HEK293 (cell line): ENCODE data around the gene MGMT.

Source experiments
- CTCF ChIA-PET: fragments of 350-600 bp; formaldehyde crosslinking; extraction: SDS; loops from one replicate; lab custom pipeline; 2021; ENCODE audit warnings: antibody characterized with exemption; lab: Yijun Ruan, JAX
- POLR2A ChIA-PET: fragments of 300-600 bp; formaldehyde crosslinking; extraction: SDS; loops from one replicate; lab custom pipeline; 2020; ENCODE audit warnings: antibody characterized with exemption, inconsistent platforms; lab: Yijun Ruan, JAX
- H3K27ac ChIP-seq: fragments of 200-500 bp; sonication (Bioruptor generic); 2 replicates; pipeline ENCODE4 v1.5.1; 2014; ENCODE audit warnings: low read depth, low read length, control low read depth, inconsistent platforms; ENCODE audit errors: extremely low read depth
- H3K36me3 ChIP-seq, 2 experiments: fragments of 200-500 bp in 1 of 2; sonication (Bioruptor generic) in 1 of 2; 1 replicate in 1 of 2; 2 replicates in 1 of 2; pipeline ENCODE4 v1.5.1; 2014 to 2017; ENCODE audit warnings: inconsistent platforms in 2 of 2, low read length in 2 of 2; ENCODE audit not compliant: control insufficient read depth in 2 of 2, insufficient read depth in 1 of 2
- H3K4me1 ChIP-seq: fragments of 200-500 bp; sonication (Bioruptor generic); 2 replicates; pipeline ENCODE4 v1.5.1; 2014; ENCODE audit warnings: mild to moderate bottlenecking, low read length, inconsistent platforms; ENCODE audit not compliant: control insufficient read depth, insufficient read depth
- H3K4me3 ChIP-seq: 2 replicates; pipeline ENCODE4 v1.5.1; 2011; ENCODE audit warnings: low read depth, mild to moderate bottlenecking, control low read depth, low read length, moderate library complexity
- H3K9me3 ChIP-seq: fragments of 200-500 bp; sonication (Bioruptor generic); 2 replicates; pipeline ENCODE4 v1.5.1; 2014; ENCODE audit warnings: low read depth, low read length, inconsistent platforms; ENCODE audit not compliant: control insufficient read depth, insufficient read depth
- GLIS1 ChIP-seq: fragments of 450-650 bp; formaldehyde crosslinking; IDR thresholded peaks from 2 replicates; pipeline ENCODE4 v1.5.1; 2016; ENCODE audit warnings: missing biosample characterization, missing genetic modification characterization
- HOXC10 ChIP-seq: sonication (generic); formaldehyde crosslinking; IDR thresholded peaks from 2 replicates; pipeline ENCODE4 v1.8.1; 2023; ENCODE audit warnings: mild to moderate bottlenecking, missing genetic modification reagents
- IKZF3 ChIP-seq: fragments of 450-650 bp; IDR thresholded peaks from 2 replicates; pipeline ENCODE4 v1.5.0; 2018; ENCODE audit warnings: missing biosample characterization, mild to moderate bottlenecking, missing genetic modification characterization, moderate library complexity
- SP2 ChIP-seq: fragments of 450-650 bp; formaldehyde crosslinking; IDR thresholded peaks from 2 replicates; pipeline ENCODE4 v1.5.1; 2016; ENCODE audit warnings: missing biosample characterization, missing genetic modification characterization
- TCF7L2 ChIP-seq: IDR thresholded peaks from 2 replicates; pipeline ENCODE4 v1.6.1; 2011; ENCODE audit warnings: low read depth, mild to moderate bottlenecking, inconsistent platforms, low read length, moderate library complexity, borderline replicate concordance
- YY1 ChIP-seq: fragments of 450-650 bp; formaldehyde crosslinking; IDR thresholded peaks from 2 replicates; pipeline ENCODE4 v1.5.1; 2018; ENCODE audit warnings: missing biosample characterization, missing genetic modification characterization
- ZFP3 ChIP-seq: fragments of 450-650 bp; formaldehyde crosslinking; IDR thresholded peaks from 2 replicates; pipeline ENCODE4 v1.5.1; 2016; ENCODE audit warnings: low read depth, missing biosample characterization, missing genetic modification characterization
- ZNF121 ChIP-seq: fragments of 450-650 bp; formaldehyde crosslinking; IDR thresholded peaks from 2 replicates; pipeline ENCODE4 v1.5.1; 2016; ENCODE audit warnings: missing biosample characterization, missing genetic modification characterization
- ZNF132 ChIP-seq: fragments of 450-650 bp; formaldehyde crosslinking; IDR thresholded peaks from 2 replicates; pipeline ENCODE4 v1.5.1; 2017; ENCODE audit warnings: missing biosample characterization, missing genetic modification characterization, borderline replicate concordance
- ZNF138 ChIP-seq: fragments of 450-650 bp; formaldehyde crosslinking; IDR thresholded peaks from 2 replicates; pipeline ENCODE4 v1.5.1; 2016; ENCODE audit warnings: missing biosample characterization, missing genetic modification characterization, borderline replicate concordance
- ZNF174 ChIP-seq: fragments of 450-650 bp; formaldehyde crosslinking; IDR thresholded peaks from 2 replicates; pipeline ENCODE4 v1.5.0; 2017; ENCODE audit warnings: missing biosample characterization, mild to moderate bottlenecking, missing genetic modification characterization
- ZNF19 ChIP-seq: fragments of 450-650 bp; formaldehyde crosslinking; IDR thresholded peaks from 2 replicates; pipeline ENCODE4; 2016; ENCODE audit warnings: missing biosample characterization, missing genetic modification characterization, low read depth
- ZNF2 ChIP-seq: fragments of 450-650 bp; formaldehyde crosslinking; IDR thresholded peaks from 2 replicates; pipeline ENCODE4 v1.5.1; 2016; ENCODE audit warnings: missing biosample characterization, missing genetic modification characterization
- ZNF426 ChIP-seq: fragments of 450-650 bp; formaldehyde crosslinking; IDR thresholded peaks from 2 replicates; pipeline ENCODE4 v1.5.1; 2017; ENCODE audit warnings: missing biosample characterization, missing genetic modification characterization, mild to moderate bottlenecking, inconsistent platforms, moderate library complexity
- ZNF501 ChIP-seq: fragments of 450-650 bp; formaldehyde crosslinking; IDR thresholded peaks from 2 replicates; pipeline ENCODE4 v1.5.1; 2016; ENCODE audit warnings: missing biosample characterization, missing genetic modification characterization
- ZNF544 ChIP-seq: fragments of 450-650 bp; formaldehyde crosslinking; IDR thresholded peaks from 2 replicates; pipeline ENCODE4 v1.5.0; 2017; ENCODE audit warnings: missing biosample characterization, missing genetic modification characterization
- ZNF555 ChIP-seq: fragments of 450-650 bp; formaldehyde crosslinking; conservative IDR thresholded peaks from 2 replicates; pipeline ENCODE4 v1.5.1; 2017; ENCODE audit warnings: missing biosample characterization, mild to moderate bottlenecking, missing genetic modification characterization, inconsistent platforms
- ZNF585B ChIP-seq: fragments of 450-650 bp; formaldehyde crosslinking; IDR thresholded peaks from 2 replicates; pipeline ENCODE4 v1.5.1; 2016; ENCODE audit warnings: missing biosample characterization, missing genetic modification characterization
- ZNF600 ChIP-seq: fragments of 450-650 bp; formaldehyde crosslinking; IDR thresholded peaks from 2 replicates; pipeline ENCODE4 v1.5.1; 2016; ENCODE audit warnings: missing biosample characterization, missing genetic modification characterization
- ZNF626 ChIP-seq: fragments of 450-650 bp; sonication (Bioruptor Pico); formaldehyde crosslinking; IDR thresholded peaks from 2 replicates; pipeline ENCODE4 v1.5.1; 2018; ENCODE audit warnings: missing biosample characterization, missing genetic modification characterization, inconsistent platforms
- ZSCAN23 ChIP-seq: fragments of 450-650 bp; formaldehyde crosslinking; IDR thresholded peaks from 2 replicates; pipeline ENCODE4 v1.5.1; 2016; ENCODE audit warnings: missing biosample characterization, missing genetic modification characterization
- TF ChIP-seq, protein P1 (sequence below): fragments of 450-650 bp; formaldehyde crosslinking; IDR thresholded peaks from 2 replicates; pipeline ENCODE4 v1.5.1; 2016; ENCODE audit warnings: missing biosample characterization, missing genetic modification characterization
- TF ChIP-seq, protein P2 (sequence below): fragments of 450-650 bp; formaldehyde crosslinking; IDR thresholded peaks from 2 replicates; pipeline ENCODE4 v1.5.1; 2016; ENCODE audit warnings: missing biosample characterization, missing genetic modification characterization
- TF ChIP-seq, protein P3 (sequence below): fragments of 450-650 bp; formaldehyde crosslinking; IDR thresholded peaks from 2 replicates; pipeline ENCODE4 v1.5.1; 2016; ENCODE audit warnings: missing biosample characterization, missing genetic modification characterization
- TF ChIP-seq, protein P4 (sequence below): fragments of 450-650 bp; formaldehyde crosslinking; IDR thresholded peaks from 2 replicates; pipeline ENCODE4 v1.5.1; 2016; ENCODE audit warnings: missing biosample characterization, missing genetic modification characterization
- TF ChIP-seq, protein P5 (sequence below): fragments of 450-650 bp; formaldehyde crosslinking; IDR thresholded peaks from 2 replicates; pipeline ENCODE4 v1.5.1; 2016; ENCODE audit warnings: missing biosample characterization, missing genetic modification characterization

MGMT gene

DNA sequence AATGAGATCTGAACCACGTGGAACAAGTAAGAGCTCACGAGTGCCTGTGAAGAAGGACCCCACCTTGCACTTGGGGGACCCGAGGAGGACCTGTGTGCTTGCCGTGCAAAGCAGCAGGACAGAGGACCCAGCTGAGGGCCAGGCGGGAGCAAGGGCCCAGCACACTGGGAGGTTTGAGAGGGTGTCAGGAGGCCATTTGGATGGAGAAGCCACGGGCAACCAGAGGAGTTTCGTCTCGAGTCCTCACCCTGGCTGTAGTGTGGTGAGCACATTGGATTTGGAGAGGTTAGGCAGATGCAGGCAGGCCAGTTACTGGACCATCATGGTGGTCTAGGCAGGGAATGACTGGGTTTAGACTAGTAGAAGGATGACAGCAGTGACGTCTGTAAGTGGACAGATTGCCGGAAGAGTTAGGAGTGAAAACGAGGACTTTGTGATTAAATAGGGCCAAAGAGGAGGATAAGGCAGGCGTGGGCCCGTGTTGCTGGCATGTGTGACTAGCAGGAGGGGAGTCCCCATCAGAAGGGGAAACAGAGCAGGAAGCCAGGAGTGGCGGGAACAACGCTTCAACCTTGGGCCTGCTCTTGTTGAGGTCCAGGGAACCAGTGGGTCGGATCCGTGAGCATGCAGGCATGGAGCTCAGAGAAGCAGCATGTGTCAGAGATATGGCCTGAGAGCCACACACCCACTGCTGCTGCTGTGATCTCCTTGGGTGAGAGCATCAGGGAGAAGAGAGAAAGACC lies 208.2 kb downstream of the MGMT start:
- H3K4me3 ChIP-seq: no peak overlapping the region
- CTCF ChIA-PET: no interaction called here
- no peak for TF ChIP-seq HOXC10 (CRISPR knock-in tag)
- TF ChIP-seq, protein P1, sequence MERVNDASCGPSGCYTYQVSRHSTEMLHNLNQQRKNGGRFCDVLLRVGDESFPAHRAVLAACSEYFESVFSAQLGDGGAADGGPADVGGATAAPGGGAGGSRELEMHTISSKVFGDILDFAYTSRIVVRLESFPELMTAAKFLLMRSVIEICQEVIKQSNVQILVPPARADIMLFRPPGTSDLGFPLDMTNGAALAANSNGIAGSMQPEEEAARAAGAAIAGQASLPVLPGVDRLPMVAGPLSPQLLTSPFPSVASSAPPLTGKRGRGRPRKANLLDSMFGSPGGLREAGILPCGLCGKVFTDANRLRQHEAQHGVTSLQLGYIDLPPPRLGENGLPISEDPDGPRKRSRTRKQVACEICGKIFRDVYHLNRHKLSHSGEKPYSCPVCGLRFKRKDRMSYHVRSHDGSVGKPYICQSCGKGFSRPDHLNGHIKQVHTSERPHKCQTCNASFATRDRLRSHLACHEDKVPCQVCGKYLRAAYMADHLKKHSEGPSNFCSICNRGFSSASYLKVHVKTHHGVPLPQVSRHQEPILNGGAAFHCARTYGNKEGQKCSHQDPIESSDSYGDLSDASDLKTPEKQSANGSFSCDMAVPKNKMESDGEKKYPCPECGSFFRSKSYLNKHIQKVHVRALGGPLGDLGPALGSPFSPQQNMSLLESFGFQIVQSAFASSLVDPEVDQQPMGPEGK (tag by site-specific recombination): no peak
- H3K9me3 ChIP-seq: no peaks in the 10 kb centered on the region
- no peaks in the 10 kb centered on the region for H3K4me1 ChIP-seq
- no peak overlapping the region for H3K27ac ChIP-seq
- H3K36me3 ChIP-seq: no peaks in the 10 kb centered on the region
- POLR2A ChIA-PET: no interaction called here

- H3K27ac ChIP-seq: no peak overlapping the region
- CTCF ChIA-PET: no interaction called here
- H3K36me3 ChIP-seq: no peaks in the 10 kb centered on the region
- no peaks in the 10 kb centered on the region for H3K9me3 ChIP-seq
- H3K4me3 ChIP-seq: no peak overlapping the region
- H3K4me1 ChIP-seq: no peaks in the 10 kb centered on the region
- TF ChIP-seq ZNF2 (tag by site-specific recombination) (no peak), ZNF501 (tag by site-specific recombination) (no peak), ZNF555 (no peak), ZNF585B (tag by site-specific recombination) (no peak), ZNF544 (tag by site-specific recombination) (no peak), IKZF3 (tag by site-specific recombination) (no peak), ZNF626 (no peak), ZNF426 (tag by site-specific recombination) (no peak), ZNF19 (tag by site-specific recombination) (no peak), ZNF132 (tag by site-specific recombination) (no peak), GLIS1 (no peak), ZSCAN23 (tag by site-specific recombination) (no peak)
- TF ChIP-seq, protein P2, sequence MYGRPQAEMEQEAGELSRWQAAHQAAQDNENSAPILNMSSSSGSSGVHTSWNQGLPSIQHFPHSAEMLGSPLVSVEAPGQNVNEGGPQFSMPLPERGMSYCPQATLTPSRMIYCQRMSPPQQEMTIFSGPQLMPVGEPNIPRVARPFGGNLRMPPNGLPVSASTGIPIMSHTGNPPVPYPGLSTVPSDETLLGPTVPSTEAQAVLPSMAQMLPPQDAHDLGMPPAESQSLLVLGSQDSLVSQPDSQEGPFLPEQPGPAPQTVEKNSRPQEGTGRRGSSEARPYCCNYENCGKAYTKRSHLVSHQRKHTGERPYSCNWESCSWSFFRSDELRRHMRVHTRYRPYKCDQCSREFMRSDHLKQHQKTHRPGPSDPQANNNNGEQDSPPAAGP (tag by site-specific recombination): no peak
- TF ChIP-seq, protein P3, sequence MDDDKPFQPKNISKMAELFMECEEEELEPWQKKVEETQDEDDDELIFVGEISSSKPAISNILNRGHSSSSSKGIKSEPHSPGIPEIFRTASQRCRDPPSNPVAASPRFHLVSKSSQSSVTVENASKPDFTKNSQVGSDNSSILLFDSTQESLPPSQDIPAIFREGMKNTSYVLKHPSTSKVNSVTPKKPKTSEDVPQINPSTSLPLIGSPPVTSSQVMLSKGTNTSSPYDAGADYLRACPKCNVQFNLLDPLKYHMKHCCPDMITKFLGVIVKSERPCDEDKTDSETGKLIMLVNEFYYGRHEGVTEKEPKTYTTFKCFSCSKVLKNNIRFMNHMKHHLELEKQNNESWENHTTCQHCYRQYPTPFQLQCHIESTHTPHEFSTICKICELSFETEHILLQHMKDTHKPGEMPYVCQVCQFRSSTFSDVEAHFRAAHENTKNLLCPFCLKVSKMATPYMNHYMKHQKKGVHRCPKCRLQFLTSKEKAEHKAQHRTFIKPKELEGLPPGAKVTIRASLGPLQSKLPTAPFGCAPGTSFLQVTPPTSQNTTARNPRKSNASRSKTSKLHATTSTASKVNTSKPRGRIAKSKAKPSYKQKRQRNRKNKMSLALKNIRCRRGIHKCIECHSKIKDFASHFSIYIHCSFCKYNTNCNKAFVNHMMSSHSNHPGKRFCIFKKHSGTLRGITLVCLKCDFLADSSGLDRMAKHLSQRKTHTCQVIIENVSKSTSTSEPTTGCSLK: no peak
- POLR2A ChIA-PET: no interaction called here
Observed at GRCh38 chr10:129676014-129676413, 209.0 kb downstream of the MGMT start.

- POLR2A ChIA-PET: no interaction called here
- CTCF ChIA-PET: interaction anchor here (0.9 kb wide), 1 partner anchor 19 kb away, joined by 3 read pairs; no protein-coding TSS in a partner anchor
- TF ChIP-seq TCF7L2 (no peak), ZNF600 (no peak), ZNF138 (tag by site-specific recombination) (no peak), YY1 (tag by site-specific recombination) (no peak), ZFP3 (tag by site-specific recombination) (no peak), SP2 (tag by site-specific recombination) (no peak), ZNF174 (tag by site-specific recombination) (no peak), ZNF121 (no peak)
- TF ChIP-seq, protein P4, sequence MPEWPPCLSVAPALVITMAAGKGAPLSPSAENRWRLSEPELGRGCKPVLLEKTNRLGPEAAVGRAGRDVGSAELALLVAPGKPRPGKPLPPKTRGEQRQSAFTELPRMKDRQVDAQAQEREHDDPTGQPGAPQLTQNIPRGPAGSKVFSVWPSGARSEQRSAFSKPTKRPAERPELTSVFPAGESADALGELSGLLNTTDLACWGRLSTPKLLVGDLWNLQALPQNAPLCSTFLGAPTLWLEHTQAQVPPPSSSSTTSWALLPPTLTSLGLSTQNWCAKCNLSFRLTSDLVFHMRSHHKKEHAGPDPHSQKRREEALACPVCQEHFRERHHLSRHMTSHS (tag by site-specific recombination): no peak
- TF ChIP-seq, protein P5, sequence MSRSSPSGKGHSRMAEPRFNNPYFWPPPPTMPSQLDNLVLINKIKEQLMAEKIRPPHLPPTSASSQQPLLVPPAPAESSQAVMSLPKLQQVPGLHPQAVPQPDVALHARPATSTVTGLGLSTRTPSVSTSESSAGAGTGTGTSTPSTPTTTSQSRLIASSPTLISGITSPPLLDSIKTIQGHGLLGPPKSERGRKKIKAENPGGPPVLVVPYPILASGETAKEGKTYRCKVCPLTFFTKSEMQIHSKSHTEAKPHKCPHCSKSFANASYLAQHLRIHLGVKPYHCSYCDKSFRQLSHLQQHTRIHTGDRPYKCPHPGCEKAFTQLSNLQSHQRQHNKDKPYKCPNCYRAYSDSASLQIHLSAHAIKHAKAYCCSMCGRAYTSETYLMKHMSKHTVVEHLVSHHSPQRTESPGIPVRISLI: no peak
Observed at GRCh38 chr10:129677377-129677927, 210.4 kb downstream of the MGMT start.

More at GRCh38 chr10:129677377-129677927, 210.4 kb downstream of the MGMT start:
- Histone ChIP-seq H3K27ac (no peak overlapping the region), H3K4me3 (no peak overlapping the region), H3K4me1 (no peaks in the 10 kb centered on the region), H3K9me3 (no peaks in the 10 kb centered on the region), H3K36me3 (no peaks in the 10 kb centered on the region)
